HG02610 (cell line): ENCODE data around the gene AFAP1.

Source experiments
- ATAC-seq: cut with Tn5 transposase; IDR thresholded peaks from one replicate; pipeline ENCODE4 v1.9.1; 2021; ENCODE audit warnings: mild to moderate bottlenecking, moderate library complexity; ENCODE audit not compliant: unreplicated experiment

The AFAP1 gene

DNA sequence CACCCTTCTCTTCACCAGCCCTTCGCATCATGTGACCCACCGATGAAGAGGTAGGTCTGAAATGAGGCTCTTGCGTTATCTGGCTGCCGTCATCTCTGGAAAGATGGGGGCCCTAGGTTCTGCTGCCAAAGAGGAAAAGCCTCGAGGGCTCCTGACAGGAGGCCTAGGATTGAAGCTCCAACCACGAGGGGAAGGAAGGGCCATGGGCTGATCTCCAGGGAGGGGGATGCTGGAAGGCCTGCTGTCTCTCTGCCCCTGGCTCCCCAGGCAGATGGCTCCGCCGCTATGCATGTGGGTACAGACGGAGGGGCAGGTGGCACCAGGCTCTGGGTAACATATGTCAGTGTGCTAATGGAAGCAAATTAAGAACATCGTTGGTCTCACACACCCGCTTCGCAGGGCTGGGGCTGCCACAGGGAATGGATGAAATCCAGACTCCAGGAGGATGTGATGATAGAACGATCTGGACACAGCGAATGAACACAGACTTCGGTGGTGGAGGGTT is 44.9 kb downstream of the AFAP1 start:
- no peak for ATAC-seq

DNA sequence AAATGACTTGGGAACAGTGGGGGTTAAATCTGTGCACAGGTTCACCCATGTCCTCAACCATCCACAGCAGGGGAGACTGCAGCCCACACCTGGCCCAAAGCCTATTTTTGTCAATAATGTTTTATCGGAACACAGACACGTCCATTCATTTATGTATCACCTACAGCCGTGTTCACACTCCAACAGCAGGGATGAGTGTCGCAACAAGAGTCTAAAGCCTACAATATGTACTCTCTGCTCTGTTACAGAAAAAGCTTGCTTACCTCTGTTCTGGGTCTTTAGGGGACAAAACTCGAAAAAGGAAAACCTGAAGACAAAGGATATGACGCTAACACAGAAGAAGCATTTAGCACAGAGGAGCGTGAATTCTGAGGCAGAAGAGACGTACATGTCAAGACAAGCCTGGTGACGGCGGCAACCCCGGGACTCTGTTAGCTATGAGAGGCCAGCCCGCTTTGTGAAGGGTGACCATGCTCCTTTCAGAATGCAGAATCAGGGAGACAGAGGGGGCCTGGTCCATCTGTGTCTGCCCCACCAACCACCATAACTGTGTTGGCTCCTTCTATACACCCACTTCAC is 45.5 kb downstream of the AFAP1 start:
- no peak for ATAC-seq

DNA sequence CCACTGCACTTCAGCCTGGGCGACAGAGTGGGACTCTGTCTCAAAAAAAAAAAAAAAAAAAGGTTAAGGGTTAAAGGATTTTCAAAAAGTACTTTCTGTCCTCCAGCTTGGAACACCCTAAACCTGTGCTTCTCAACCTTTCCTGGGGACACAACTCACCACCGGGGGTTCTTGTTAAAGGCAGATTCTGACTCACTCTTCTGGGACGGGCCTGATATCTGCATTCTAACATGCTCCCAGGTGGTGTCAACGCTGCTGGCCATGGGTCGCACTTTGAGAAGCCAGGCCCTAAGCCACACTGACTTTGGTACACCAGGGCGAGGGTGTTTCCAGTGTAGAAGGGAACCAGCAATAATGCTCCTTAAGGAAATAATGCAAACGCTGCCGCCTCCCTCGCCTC is 46.1 kb downstream of the AFAP1 start:
- no peak for ATAC-seq

DNA sequence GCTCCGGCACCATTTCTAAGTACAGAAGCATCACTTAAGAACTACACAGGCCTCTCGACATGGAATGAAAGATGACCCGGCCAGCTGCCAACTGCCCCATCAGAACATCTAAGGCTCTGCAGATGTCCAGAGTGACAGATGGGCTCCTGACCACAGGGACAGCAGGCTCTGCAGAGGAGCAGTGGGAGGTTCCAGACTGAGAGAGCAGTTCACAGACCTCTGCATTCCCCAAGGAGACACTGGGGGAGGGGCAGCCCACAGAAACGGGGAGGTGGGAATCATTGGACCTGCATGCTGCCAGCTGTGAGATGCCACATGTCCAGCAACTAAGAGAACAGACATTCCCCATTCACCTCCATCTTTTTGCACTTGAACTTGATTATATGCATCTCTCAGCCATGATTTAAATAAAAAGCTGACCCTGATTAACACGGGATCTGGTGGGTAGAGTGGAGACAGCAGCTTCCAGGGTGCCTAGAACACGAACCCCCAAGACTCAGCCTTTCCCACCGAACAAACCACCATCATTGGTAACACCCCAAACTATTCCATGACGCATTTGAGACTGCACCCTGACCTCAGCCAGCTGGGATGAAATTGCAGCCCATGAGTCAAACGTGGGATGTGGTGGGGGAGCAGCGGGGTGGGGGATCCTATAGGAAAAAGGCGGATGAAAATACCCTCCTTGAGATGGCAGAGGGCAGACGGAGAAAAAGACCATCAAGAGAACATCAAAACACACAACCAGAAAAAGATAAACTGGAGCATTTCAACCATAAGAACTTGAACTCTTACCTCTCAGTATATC is 47.2 kb downstream of the AFAP1 start:
- ATAC-seq = no peak

DNA sequence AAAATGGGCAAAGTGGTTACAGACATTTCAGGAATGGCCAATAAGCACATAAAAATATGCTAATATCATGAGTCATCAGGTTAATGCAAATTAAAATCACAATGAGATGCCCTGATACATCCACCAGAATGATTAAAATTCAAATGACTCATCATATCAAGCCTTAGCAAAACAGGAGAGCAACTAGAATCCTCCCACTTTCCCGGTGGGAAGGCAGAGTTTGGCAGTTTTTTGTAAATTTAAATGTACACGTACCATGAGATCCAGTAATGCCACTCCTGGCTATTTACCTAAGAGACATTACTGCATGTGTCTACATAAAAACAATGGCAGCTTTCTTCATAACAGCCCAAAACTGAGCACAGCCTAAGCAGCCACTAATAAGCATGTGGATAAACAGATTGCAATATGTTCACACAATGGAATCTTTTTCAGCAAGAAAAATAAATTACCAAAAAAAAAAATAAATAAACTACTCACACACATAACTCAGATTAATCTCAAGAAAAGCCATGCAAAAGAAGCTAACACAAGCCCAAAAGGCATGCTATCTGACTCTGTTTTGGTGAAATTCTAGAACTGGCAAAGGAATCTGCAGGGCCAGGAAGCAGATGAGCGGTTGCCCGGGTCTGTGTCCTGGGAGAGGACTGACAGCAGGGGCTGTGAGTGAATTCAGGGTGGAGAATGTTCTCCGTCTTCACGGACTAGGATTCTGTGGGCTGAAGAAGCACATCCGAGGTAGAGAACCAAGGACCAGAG is 48.8 kb downstream of the AFAP1 start:
- ATAC-seq = no peak

DNA sequence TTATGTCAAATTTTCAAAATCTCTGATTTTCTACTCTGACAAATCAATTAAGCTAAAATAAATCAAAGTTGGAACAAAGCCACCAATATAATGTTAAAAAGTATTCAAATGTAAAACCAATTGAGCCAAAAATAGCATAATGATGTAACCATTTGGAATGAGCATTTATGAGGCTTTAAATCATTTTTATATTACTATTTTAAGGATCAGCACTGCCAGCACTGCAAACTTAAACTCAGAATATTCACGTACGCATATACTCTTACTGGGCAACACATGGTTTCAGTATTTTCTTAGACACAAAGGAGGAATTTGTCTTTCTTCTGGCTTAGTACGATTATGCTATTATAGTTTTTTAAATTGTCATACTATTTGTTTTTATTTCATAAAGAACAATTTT is 52.2 kb downstream of the AFAP1 start:
- ATAC-seq = no peak

DNA sequence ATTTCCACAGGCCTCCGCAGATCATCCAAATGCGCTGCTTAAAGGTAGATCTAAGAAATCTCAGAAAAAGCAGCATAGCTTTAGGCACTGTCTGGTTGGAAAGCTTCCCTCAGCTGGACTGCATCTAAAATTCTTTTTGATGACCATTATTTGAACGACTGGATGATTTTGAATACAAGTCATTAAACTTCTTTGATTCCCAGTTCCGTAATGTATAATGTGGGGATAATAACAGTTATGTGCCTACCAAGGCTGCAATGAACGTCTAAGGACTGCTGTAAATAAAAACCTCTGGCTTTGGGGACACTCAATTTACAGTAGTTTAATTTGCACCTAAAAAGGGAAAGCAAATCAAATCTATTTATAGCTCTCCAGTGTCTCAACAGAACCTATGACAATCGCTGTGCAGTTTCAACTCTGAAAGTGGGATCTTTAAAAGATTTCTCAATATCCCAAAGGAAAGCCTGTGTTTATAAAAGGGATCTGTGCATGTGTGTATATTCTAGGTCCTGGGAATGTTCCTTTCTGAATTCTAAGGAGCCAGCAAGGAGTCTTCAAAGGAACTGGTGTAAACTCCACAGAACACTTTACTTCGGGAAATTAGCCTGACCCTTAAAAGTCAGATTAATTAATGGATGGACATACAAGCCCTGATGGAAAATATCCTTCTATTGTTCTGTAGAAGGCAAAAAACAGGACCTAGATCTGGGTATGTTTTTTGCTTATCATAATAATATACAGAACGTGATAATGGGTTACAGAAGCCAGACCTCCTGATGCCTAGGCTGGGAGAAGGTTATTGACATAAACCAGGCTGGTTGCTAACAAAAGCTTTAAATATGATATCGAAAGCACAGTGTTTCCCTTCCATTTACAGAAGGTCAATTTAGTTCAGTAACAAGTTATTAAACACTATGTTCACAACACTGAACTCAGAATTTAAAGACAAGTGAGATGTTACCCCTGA is 53.4 kb downstream of the AFAP1 start:
- ATAC-seq = no peak

DNA sequence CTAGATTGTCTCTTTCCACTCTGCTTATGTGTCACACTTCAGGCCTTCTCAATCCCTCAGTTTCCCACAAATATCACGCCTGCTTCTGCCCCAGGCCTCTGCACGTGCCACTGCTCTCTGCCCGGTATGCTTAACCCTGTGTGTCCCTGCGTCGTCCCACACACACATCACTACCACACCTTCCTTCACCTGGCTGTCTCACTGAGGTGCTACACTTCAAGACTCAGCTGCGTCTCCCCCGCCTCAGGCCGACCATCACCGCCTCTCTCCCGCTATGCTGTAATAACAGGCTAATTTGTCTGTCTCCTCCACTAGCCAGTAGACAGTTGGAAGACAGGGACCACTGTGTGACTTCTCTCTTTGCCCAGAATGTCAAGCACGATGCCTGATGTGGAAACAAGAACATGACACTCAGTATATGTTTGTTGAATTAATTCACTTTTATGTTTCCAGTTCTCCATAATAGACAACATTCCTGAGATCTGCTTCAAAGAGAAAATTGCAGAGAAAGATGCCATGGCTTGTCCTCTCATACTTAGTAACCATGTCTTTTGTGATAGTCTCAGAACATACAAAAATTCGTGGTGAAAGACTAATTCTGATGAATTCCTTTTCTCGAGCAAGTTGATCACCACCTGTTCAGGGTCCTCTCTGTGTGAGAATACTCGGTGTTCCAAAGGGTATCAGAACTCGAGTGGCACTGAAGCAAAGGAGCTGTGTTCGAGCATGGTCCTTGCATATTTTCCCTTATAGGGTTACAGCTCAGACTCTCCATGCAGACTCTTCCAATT is 54.2 kb downstream of the AFAP1 start:
- ATAC-seq = no peak

DNA sequence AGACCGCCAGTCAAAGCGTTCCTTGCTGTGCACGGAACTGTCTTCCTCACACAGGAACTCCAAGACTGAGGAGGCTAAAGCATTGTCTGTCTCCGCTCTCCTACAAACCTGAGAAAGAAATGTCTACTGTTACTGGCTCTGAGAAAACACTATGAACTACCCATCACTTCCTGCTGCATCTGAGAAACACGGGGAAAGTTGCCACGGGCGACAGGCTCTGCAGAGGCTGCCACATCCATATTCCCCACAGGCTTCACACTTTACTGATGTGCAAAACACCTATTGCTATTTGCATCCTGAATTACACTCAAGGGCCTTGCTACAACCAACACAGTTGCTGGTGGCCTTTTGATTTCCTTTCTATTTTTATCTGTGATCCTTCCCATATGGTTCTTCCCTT is 59.0 kb downstream of the AFAP1 start:
- ATAC-seq = no peak

DNA sequence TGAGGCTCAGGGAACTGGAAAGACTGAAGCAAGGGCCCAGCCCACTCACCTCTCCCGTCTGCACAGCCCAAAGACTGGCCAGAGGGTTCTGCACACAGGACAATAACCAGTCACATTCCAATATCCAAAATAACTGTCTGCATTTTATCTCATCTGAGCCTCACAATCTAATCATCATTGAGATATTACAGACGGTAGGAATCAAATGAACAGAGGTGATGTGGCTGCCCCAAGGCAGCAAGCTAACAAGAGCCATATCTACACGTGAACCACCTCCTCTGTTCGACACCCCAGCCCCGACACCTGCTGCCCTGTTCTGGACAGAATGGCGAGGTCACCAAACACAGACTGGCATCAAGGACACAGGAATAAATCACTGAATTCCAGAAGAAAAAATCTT is 60.5 kb downstream of the AFAP1 start:
- no peak for ATAC-seq

DNA sequence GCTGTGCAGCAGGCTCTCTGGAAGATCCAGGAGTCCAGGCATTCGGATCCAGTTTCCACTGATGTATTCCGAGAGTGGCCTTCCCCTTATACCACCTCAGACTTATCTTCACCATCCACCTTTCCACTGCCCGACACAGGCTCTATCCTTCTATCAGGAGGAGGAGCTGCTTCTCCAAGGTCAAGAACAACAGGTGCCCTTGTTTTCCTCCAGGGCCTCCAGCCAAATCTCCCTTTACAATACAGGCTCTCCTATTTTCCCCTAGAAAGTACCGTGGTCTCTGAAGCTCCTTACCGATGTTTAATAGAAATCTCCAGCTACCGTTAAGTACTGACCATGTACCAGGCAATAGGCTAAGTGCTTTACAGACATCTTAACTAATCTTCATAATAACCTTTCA is 61.3 kb downstream of the AFAP1 start:
- ATAC-seq = no peak

DNA sequence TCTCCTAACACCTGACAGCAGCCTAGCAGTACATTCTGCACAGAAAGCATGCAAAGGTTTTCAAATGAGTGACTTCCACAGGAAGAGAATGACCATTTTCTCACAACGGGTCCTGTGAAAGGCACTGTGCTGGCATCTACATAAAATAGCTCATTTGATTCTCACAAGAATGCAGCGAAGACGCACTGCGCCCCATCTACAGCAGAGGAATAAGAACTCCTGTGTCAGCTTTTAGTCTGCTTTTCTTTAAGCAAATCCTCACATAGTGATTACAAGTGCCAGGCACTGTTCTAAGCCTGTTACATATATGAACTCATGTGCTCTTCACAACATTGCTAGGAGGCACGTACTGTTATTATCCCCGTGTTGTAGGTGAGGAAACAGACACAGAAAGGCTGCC is 62.5 kb downstream of the AFAP1 start:
- ATAC-seq = no peak

DNA sequence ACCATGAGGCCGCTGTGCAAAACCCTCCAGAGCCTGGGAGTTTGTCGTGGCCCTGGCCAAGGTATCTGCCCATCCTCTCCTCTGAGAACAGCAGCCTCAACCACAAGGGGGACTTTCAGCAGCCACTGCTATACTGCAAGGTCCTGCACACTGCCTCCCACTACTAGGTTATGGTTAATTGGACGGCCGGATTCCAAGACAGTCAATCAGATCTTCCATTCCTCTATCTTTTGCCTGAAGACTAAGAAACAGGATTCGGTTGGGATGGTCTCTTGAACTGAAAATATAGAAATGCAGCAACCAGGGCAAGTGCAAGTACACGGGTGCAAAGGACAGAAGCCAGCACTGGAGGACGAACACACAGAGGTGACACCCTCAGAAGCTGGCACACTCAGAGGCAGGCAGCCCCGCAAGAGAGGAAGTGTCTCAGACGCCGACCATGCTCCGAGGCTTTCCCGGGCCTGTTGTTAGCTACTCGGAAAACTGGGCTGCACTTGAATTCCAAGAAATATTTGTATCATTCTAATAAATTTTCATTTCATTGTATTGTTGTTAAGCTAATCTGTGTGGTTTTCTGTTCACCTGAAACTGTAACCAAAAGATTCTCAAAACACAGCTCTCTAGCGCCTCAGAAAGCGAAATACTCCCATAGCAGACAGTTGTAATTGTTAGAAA is 63.3 kb downstream of the AFAP1 start:
- ATAC-seq = no peak

DNA sequence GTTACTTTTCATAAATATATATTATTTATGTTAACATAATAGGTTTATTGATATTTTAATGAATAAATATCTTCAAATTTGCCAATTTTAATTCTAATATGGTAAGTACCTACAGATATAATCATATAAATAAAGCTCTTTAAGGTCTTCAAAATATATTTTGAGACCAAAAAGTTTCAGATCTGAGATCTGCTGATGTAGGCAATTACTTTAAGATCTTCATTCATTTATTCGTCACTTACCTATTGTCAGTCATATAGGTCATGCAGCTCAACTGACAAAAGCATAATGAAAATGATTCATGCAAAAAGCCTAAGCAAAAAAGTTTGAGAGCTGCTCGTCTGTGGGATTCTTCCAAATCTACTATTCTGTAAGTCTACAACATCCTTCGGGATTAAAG is 64.8 kb downstream of the AFAP1 start:
- ATAC-seq = no peak

DNA sequence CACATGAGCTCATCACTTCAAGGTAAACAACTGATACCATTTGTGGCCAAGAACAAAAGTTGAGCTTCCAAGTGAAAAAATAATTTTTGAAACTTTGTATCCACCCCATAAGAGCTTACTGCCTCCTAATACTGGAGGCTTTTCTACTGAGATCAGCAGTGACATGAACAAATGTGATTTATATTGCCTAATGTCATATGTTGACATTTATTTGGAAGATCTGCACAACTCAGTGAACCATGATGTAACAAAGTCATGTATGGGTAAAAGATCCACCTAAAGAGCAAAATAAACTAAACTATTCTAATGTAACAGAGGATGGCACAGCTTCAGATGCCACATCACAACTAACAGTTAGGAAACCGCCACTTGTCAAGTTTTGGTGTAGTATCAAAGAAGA is 65.8 kb downstream of the AFAP1 start:
- no peak for ATAC-seq

DNA sequence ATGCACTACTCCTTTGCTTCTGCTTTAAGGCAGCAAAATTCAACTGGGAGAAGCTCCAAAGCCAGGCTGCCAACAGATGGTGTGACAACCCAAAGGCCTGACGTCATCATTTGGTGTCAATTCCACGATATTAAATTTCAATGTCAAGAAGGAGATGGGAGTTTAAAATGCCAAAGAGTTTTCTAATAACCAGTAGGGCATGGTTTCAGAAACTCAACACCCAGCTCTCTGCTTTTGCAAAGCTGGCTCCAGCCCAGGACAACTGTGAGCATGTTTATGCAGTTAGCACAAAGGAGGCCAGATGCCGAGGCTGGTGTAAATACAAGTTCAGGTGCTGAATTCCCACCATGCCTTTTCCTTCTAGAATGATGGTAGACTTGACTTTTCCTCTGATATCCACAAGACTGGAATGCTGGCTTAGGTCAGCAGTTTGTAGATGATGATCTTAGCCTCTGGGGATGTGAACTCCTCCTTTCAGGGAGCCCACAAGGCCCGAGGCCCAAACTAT is 67.3 kb downstream of the AFAP1 start:
- no peak for ATAC-seq

DNA sequence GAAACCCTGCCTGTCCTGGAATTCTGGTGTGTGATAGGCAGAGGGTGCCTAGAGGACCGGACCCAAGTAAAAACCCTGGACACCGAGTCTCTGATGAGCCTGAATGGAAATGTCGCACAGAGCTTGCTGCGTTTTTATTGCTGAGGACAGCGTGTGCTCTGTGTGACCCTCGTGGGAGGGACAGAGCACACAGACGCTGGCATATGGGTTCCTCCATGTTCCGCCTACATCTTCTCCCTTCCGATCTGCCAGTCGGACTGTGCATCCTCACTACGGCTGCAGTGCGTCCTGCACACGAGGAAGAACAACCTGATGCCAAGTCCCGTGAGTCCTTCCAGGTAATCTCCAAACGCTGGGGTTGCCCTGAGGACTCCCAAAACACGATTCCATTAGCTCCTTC is 68.3 kb downstream of the AFAP1 start:
- ATAC-seq = no peak

DNA sequence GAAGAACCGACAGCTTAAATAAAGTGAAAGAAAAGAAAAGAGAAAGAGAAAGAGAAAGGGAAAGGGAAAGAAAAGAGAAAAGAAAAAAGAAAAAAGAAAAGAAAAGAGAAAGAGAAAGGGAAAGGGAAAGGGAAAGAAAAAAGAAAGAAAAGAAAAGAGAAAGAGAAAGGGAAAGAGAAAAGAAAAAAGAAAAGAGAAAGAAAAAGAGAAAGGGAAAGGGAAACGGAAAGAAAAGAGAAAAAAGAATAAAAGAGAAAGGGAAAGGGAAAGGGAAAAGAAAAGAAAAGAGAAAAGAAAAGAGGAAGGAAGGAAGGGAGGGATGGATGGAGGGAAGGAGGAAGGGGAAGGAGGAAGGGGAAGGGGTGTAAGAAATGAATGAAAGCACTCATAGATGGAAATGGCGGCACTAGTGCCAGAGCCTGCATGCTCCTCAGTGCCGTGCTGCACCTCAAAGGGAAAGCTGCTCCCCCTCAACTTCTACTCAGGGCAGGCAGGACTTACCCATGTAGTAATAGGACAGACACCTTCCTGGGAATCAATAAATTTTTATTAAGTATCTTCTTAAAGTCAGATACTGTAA is 70.7 kb downstream of the AFAP1 start:
- no peak for ATAC-seq

DNA sequence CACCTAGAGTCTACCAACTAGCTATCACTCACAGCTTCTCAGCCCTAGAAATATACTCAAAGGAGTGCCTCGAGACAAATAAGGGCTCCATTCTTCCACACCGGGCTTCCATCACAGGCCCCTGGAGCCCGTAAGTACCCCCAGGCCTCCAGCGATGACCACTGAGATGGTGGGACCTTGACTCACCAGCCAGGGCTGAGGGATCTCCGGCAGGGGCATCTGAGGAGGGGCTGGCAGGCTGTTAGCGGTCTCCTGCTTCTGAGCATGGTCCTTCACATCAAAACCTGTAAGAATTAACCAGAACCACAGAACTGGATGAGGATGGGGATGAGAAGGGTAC is 71.3 kb downstream of the AFAP1 start:
- no peak for ATAC-seq
